ENCODE data around the gene TECPR2.

DNA sequence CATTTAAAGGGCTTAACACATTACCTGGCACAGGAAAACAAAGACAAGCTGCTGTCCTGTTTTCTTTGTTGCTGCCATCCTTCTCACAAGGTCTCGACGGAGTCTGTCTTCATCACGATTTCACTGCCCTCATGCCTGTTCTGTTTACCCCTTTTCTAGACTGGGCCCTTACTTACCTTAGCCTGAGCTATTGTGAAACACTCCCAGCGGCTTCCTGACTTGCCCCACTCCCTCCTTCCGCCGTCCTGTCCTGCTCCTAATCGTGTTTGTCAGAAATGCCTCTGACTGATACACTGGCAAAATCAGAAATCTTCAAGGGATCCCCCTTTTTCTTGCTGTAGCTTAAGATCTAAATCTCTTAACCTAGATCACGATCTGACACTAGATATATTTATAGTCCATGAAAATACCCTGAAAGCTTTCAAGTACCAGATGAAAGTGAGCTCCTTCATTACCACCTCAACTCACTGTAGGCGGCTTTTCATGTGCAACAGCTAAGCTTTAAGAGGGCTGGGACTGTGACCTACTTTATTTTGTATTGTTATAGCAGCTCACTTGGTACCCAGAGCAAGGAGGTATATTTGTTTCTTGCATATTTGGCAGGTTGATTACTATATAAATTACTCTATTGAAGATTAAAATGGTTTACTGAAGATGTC, 32.1 kb downstream of the TECPR2 start:
- TF ChIP-seq RAD21 (IDR thresholded peaks at IDR 0.05; ENCODE audit: insufficient read depth, low read depth, low read length) = no peak
- no peak for TF ChIP-seq POLR2AphosphoS5 (IDR thresholded peaks at IDR 0.05; ENCODE audit: low read length)

Measured in GM12878 (cell line).